ENCODE measurements around the gene ITPKC.
A peak's percentile ranks its signal among the peaks of the same experiment; 100 is the strongest.

The ITPKC gene

GRCh38 chr19:40744554-40745401, 27.9 kb downstream of the ITPKC start:
- no peak for DNase-seq (ENCODE audit: low read depth)
- TF ChIP-seq POLR2A (IDR thresholded peaks at IDR 0.05; ENCODE audit: extremely low read depth, insufficient read length) (no peak), CTCF (IDR thresholded peaks at IDR 0.05; ENCODE audit: low read depth, low read length) (no peak), MAX (IDR thresholded peaks at IDR 0.05; ENCODE audit: low read depth, low read length) (no peak), MYC (IDR thresholded peaks at IDR 0.05; ENCODE audit: low read depth, low read length) (no peak)

DNA sequence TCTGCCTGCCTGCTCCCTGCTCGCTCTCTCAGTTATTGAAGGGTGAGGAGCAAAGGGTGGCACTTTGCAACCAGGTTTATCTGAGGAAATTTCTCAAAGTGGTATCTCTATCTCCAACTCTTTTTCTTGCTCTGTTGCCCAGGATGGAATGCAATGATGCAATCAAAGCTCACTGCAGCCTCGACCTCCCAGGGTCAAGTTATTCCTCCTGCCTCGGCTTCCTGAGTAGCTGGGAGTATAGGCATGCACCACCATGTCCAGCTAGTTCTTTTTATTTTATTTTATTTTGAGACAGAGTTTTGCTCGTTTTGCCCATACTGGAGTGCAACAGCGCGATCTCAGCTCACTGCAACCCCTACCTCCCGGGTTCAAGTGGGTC, 28.5 kb downstream of the ITPKC start:
- TF ChIP-seq CTCF (IDR thresholded peaks at IDR 0.05; ENCODE audit: low read depth, low read length) (no peak), MAX (IDR thresholded peaks at IDR 0.05; ENCODE audit: low read depth, low read length) (no peak), POLR2A (IDR thresholded peaks at IDR 0.05; ENCODE audit: extremely low read depth, insufficient read length) (no peak), MYC (IDR thresholded peaks at IDR 0.05; ENCODE audit: low read depth, low read length) (no peak)
- H3K4me3 ChIP-seq (ENCODE audit: low read depth, low read length): no peak overlapping the region
- no peak for DNase-seq (ENCODE audit: low read depth)

More at GRCh38 chr19:40744554-40745401, 27.9 kb downstream of the ITPKC start:
- H3K4me3 ChIP-seq (ENCODE audit: low read depth, low read length): no peak overlapping the region

- TF ChIP-seq CTCF (IDR thresholded peaks at IDR 0.05; ENCODE audit: low read depth, low read length): no peak
- TF ChIP-seq POLR2A (IDR thresholded peaks at IDR 0.05; ENCODE audit: extremely low read depth, insufficient read length): no peak
- TF ChIP-seq MAX (IDR thresholded peaks at IDR 0.05; ENCODE audit: low read depth, low read length): no peak
- no peak for TF ChIP-seq MYC (IDR thresholded peaks at IDR 0.05; ENCODE audit: low read depth, low read length)
- H3K4me3 ChIP-seq (ENCODE audit: low read depth, low read length): no peak overlapping the region
- DNase-seq (ENCODE audit: low read depth): no peak
Observed at GRCh38 chr19:40747536-40747935, 30.6 kb downstream of the ITPKC start.

DNA sequence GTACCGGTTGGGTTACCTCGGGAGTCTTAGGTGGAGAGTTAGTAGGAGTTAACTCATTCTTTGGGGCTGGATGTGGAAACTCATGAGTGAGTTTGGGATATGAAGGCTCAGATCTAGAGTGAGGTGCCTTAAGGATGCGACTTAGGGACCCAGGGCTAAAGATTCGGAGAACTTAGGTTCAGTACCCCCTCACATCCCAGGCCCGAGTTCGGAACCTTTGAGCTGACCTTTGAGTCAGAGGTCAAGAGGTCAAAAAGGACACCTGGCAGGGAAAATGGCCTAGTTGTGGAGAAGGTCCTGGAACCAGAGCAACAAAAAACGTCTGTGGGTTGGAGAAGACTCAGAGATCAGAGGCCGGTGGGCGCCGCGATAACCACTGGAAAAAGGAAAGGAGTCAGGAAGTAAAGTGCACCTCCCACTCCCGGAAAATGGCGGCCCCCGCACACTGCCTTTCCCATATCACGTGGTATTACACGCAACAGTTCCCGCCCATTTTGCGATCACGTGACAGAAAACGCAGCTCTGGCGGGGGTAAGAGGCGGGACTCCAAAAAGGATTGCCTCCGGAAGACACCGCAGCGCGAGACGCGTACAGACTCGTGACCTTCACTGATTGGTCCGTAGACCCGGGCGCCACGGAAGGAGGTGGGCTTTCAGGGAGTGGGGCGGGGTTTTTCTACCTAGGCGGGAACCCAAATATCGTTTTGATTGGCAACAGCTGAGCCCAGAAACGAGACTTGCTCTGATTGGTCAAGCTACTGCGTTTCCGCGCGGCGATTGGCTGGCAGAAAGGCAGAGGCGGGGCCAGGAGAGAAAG, 33.4 kb downstream of the ITPKC start, which contains the start of gene ACTMAP:
Gene ACTMAP, minus strand, starts transcription at position 420 of the 816 bp plus-strand sequence. CDS start 674 bp downstream, outside the sequence.
- H3K4me3 ChIP-seq (ENCODE audit: low read depth, low read length): peak within 1 kb of the TSS; percentile 88
- TF ChIP-seq POLR2A (IDR thresholded peaks at IDR 0.05; ENCODE audit: extremely low read depth, insufficient read length) (peak; percentile 44), CTCF (IDR thresholded peaks at IDR 0.05; ENCODE audit: low read depth, low read length) (no peak), MAX (IDR thresholded peaks at IDR 0.05; ENCODE audit: low read depth, low read length) (peak; percentile 99), MYC (IDR thresholded peaks at IDR 0.05; ENCODE audit: low read depth, low read length) (peak; percentile 86)
- DNase-seq (ENCODE audit: low read depth): peak; percentile 98

GRCh38 chr19:40750874-40751537, 34.1 kb downstream of the ITPKC start, which contains the start of gene SNRPA:
SNRPA (plus strand) TSS chr19:40751203; CDS start chr19:40751409, 206 bp downstream.
- peak within 1 kb of the TSS; percentile 88 for H3K4me3 ChIP-seq (ENCODE audit: low read depth, low read length)
- DNase-seq (ENCODE audit: low read depth): peak; percentile 94
- TF ChIP-seq MYC (IDR thresholded peaks at IDR 0.05; ENCODE audit: low read depth, low read length) (peak; percentile 85), CTCF (IDR thresholded peaks at IDR 0.05; ENCODE audit: low read depth, low read length) (no peak), POLR2A (IDR thresholded peaks at IDR 0.05; ENCODE audit: extremely low read depth, insufficient read length) (peak; percentile 59), MAX (IDR thresholded peaks at IDR 0.05; ENCODE audit: low read depth, low read length) (peak; percentile 74)
